ENCODE data around the gene CREBZF.
"Not testable (repeated sequence)": the region's sequence is repeated elsewhere in the genome, so short reads cannot be mapped to it uniquely, and the experiment has no call there.

CREBZF gene

DNA sequence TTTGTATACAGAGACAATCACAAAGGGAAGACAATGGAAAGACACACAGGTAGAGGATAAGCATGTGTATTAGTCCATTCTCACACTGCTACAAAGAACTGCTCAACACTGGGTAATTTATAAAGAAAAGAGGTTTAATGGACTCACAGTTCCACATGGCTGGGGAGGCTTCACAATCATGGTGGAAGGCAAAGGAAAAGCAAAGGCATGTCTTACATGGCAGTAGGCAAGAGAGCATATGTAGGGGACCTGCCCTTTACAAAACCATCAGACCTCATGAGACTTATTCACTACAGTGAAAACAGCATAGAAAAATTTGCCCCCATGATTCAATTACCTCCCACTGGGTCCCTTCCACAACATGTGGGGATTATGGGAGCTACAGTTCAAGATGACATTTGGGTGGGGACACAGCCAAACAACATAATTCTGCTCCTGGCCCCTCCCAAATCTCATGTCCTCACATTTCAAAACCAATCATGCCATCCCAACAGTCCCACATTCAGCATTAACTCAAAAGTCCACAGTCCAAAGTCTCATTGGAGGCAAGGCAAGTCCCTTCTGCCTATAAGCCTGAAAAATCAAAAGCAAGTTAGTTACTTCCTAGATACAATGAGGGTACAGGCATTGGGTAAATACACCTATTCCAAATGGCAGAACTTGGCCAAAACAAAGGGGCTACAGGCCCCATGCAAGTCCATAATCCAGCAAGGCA is 6.2 kb upstream of the CREBZF start:
- not testable (repeated sequence) for DNase-seq

GRCh38 chr11:85668157-85668556 is 3.2 kb upstream of the CREBZF start:
- no peak for DNase-seq

DNA sequence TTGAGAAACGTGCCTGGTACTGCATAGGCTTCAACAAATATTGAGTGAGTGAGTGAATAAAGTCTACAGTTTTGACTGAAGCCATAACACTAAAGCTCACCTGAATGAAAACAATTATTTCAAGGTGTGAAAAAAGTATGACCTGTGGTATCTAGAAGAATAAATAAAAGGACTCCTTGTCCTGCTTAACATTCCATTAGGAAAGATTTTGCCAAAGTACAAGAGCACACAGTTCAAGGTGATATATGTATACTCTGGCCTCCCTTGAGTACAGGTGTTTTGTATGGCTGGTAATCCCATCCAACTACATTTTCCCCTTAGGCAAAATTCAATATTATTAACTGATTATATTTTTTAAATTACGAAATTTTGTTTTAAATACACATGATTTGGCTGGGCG is 1.8 kb upstream of the CREBZF start:
- DNase-seq = no peak

DNA sequence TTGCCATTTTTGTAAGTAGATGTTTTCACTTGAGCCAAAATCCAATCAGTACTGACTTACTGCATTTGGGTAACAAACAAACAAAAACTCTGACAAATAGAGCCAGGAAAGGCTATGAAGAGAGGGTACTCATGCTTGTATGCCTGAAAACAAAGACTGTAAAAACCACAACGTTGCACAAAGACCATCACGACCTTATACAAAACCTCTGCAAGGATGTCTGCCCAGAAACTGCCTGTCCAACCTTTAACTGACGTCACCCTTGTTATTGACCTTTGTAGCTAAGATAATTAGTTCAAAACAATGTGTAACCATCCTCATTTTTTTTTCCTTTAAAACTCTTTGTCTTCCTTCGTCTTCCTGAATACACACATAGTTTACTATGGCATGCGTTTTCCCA is 804 bp upstream of the CREBZF start:
- DNase-seq = no peak

DNA sequence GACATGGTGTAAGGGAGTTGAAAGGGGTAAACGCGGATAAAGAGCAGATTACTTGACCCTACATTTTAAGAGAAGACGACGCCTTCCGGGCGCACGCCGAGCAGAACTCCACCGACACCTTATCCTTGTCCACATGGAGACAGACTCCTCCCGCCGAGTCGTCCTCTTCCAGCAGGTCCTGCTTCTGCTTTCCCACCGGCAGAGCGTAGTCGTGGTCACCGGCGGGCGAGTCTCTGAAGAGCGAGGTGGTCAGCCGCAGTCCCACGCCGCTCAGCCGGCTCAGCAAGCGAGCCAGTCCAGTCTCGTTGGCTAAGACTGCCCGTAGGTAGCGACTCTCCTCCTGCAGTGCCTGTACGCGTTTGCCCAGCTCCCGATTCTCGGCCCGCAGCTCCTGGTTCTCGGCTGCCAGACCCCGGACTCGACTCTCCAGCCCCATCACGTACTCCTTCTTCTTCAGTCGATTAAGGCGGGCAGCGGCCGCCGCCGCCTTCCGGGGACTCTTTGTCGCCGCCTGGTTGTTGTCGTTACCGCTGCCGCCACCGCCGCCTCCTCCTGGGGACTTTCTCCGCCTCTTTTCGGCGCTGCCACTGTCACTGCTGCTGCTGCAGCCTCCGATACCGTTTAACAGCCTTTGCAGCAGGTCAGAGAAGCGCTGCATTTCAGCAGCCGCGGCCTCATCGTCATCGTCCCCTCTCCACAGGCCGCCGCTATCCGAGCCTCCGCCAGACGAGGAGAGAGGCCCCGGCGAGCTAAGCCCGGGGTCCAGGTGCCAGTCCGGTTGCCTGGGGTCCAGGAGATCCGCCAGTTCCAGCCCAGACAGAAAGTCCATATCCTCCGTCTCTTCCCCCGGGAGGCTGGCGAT is 945 bp downstream of the CREBZF start:
- peak; percentile 13 for DNase-seq

GRCh38 chr11:85663080-85663752 is 1.7 kb downstream of the CREBZF start:
- DNase-seq = no peak

- no peak for DNase-seq
Observed at GRCh38 chr11:85661972-85662664, 2.8 kb downstream of the CREBZF start.

DNA sequence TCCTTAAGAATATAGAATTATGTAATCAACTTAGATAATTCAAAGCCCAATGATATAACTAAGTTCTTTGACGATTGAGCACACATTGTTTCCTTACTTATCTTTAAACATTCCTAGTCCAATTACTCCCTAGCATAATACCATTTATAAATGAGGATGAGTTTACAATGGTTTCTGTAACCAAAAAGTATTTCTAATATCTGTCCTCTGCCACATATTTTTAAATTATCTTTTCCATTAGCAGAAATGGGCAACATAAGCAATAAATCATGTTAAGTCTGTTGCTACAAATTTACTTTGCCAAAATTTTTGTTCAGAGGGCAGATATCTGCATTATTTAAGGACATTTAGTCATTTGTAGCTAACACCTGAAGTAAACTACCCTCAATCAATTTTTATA is 6.7 kb downstream of the CREBZF start:
- DNase-seq = no peak

- no peak for DNase-seq
Observed at GRCh38 chr11:85656777-85657176, 8.2 kb downstream of the CREBZF start.

- not testable (repeated sequence) for DNase-seq
Observed at GRCh38 chr11:85654343-85654742, 10.6 kb downstream of the CREBZF start.

GRCh38 chr11:85652786-85653447 is 12.0 kb downstream of the CREBZF start:
- DNase-seq = no peak

DNA sequence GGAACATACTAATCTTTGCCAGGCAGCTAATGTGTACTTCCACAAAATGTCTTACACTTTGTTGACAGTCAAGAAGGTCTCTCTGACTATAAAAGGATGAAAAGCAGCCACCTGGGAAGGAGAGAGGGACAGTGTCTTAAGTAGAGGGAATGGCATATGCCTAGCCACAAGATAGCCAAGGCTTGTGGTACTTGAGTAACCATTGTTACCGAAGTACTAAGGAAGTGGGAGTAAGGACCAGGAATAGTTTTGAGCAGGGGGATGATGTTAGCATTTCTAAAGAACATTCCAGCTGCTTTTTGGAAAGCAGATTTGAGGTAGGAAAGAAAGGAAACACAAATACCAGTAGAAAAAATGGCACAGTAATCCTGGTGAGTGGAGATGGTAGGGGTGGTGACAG is 13.8 kb downstream of the CREBZF start:
- no peak for DNase-seq

- DNase-seq = peak; percentile 80
Observed at GRCh38 chr11:85647604-85648299, 17.2 kb downstream of the CREBZF start, which contains the start of gene TMEM126A. Gene TMEM126A (plus strand): TSS chr11:85647967. CDS start chr11:85650256, 2,289 bp downstream.

GRCh38 chr11:85647078-85647477 is 17.9 kb downstream of the CREBZF start:
- no peak for DNase-seq

- no peak for DNase-seq
Observed at GRCh38 chr11:85643191-85643614, 21.7 kb downstream of the CREBZF start.

DNA sequence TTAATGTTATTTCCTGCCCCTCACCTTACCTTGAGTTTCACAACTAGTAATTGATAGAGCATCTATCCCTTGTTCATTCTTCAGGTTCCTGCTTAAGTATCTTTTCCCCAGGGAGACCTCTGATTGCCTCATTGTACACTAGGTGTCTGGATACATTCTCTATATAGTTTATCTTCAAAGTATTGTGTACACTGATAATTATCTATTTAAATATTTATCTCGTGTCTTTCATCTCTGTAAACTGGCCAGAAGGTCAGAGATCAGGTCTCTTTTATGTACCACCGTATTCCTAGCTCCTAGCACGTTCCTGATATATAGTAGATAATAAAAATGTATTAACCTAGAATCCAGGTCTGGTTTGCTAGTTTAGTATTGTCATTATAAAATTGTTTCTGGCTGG is 30.2 kb downstream of the CREBZF start:
- DNase-seq = no peak

DNA sequence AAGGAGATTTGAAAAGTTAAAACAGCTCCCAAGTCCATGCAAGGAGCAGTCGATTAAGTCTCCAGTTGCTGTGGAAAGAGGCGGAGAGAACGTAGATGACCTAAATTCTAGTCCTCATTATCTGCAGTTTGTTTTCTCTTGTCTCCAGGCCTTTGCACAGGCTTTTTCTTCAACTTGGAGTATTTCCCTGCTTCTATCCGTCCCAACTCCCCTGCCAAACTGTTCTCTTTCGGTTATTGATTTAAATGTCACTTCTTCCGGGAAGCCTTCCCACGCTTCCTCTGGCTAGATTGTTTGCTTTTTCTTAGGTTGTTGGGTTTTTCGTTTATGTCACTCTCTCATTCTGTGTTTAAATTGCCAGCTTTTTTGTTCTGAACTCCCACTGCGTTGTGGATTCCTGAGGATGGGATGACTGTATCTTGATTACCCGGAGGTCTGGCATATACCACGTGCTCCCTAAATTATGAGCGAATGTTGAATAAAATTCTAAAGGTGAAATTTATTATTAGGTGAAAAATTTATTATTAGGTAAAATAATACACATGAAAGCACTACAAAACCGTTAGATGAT is 36.1 kb downstream of the CREBZF start:
- no peak for DNase-seq

- peak; percentile 93 for DNase-seq
Observed at GRCh38 chr11:85627998-85628770, 36.7 kb downstream of the CREBZF start, which contains the start of gene TMEM126B. Gene TMEM126B (plus strand): TSS chr11:85628593. CDS start chr11:85628608, 15 bp downstream.

- no peak for DNase-seq
Observed at GRCh38 chr11:85627332-85627997, 37.5 kb downstream of the CREBZF start, which contains the start of gene DLG2. Gene DLG2 (minus strand): TSS chr11:85627344.

DNA sequence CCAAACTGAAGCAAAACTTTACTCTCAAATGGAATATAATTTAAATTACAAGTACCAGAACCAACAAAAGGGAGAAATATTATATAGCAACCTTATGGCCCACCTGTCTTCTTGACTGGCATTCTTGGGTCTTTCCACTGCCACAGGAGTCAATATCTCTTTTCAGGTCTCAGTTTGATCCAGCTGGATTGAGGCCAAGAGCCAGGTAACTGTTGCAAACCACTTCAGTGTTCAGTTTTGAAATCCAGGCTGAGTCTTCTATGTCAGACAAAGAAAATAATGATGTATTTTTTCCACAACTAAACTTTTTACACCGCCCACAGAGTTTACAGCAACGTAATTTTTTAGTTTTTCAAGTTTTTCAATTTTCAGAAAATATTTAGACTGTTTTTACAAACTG is 38.4 kb downstream of the CREBZF start:
- DNase-seq = no peak
